HG03520 (cell line): ENCODE measurements around the gene IL12RB2.
A peak's percentile ranks its signal among the peaks of the same experiment; 100 is the strongest.
"Not testable (repeated sequence)": the region's sequence is repeated elsewhere in the genome, so short reads cannot be mapped to it uniquely, and the experiment has no call there.

Source experiments
- ATAC-seq: cut with Tn5 transposase; IDR thresholded peaks from one replicate; pipeline ENCODE4 v1.9.1; 2021; ENCODE audit warnings: mild to moderate bottlenecking, moderate library complexity; ENCODE audit not compliant: unreplicated experiment

Gene IL12RB2

DNA sequence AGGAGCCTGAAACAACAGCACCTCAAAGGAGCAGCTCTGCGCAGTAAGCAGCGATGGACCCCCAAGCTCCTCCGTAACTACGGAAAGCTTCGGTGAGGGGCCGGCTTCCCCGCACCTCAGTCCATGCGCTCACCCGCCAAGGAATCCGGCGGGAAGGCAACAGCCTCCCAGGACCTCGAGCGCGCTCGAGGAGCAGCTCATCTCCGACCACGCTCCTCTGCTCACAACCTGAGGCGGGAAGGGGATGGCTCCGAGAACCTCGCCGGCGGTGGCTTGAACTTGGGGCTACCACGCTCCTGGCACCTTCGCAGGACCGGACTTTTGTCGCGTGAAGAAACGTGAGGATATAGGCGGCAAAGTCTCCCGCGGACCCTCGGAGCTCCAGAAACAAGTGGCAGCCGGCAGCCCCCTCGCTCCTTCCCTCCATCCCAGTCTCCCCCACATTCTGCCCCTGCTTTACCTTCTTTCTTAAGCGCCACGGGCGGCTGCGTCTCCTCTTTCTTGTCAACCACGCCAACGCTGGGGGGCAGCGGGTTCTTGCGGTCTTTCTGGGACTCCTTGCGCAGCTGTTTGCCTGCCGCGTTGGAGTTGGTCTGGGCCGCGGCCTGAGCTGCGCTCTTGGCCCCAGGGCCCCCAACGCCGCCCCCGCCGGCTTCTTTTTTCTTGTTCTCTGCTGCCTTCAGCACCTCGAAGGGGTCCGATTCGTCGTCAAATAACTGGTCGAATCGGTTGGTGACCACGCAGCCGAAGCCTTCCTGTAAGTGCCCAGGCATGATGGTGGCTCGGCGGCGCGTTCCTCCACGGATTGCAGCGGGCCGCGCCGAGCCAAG, 122.1 kb downstream of the IL12RB2 start:
- peak; percentile 1 for ATAC-seq

DNA sequence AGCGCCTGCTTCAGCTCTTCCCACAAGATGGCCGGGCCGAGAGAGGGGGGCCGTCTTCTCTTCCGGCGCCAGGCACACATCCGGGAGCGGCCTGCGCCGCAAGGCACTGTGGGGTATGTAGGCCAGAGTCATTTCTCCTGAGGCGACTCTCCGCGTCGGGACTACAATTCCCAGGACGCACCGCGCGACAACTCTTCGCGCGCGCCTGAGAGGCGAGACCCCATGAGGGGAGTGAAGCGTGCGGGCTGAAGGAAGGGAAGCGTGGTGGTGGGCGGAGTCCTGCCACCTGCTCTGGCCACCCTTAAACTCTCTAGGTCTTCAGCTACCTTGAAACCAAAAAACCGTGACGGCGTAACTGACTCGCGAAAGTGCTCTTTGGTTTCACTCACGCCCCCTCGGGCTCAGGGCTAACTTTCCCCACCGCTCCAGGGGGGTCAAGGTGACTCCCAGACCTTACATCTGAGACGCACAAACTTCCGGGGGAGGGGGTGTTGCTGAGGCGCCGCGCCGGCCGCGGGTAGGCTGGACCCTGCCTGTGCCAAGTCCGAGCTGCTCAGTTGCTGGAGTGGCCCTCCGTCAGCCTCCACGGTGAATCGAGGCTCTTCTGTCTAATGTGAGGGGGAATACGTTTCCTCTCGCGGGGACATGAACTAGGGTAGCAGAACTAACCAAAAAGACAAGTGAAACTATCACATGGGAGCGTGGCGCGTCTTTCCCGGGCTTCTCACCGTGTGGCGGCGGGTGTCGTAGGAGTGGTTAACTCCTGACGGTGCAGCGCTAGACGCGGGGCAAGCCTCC, 122.9 kb downstream of the IL12RB2 start, which contains the start of gene SERBP1:
TSS of gene SERBP1 (minus strand) at position 45 of the 798 bp plus-strand sequence. CDS start 102 bp downstream, outside the sequence.
- ATAC-seq = peak; percentile 88

DNA sequence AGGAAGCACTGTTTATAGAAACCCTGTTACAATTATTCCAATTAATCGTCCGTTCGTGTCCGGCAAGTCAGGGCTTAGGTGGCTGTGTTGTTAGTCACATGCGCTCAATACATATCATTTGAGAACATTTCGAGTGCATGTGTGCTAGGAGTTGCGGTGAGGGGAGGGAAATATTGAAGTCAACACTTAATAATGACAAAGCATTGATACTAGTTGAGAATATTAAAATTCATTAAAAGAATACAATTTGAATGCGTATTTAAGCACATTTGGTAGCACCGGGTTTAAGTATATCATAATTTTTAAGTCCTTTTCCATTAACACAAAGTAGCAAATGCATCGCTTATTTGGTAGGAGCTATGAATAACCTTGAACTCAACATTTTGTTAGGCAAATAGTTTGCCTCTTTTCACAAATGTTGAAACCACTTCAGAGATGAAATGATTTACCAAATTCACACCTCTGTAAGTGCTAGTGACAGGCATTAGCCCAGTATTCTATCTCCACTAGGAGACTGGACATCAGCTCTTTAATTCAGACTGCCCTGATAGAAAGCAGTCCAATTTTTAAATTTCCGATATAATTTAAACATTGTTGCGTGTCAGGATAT, 123.6 kb downstream of the IL12RB2 start:
- ATAC-seq = no peak

DNA sequence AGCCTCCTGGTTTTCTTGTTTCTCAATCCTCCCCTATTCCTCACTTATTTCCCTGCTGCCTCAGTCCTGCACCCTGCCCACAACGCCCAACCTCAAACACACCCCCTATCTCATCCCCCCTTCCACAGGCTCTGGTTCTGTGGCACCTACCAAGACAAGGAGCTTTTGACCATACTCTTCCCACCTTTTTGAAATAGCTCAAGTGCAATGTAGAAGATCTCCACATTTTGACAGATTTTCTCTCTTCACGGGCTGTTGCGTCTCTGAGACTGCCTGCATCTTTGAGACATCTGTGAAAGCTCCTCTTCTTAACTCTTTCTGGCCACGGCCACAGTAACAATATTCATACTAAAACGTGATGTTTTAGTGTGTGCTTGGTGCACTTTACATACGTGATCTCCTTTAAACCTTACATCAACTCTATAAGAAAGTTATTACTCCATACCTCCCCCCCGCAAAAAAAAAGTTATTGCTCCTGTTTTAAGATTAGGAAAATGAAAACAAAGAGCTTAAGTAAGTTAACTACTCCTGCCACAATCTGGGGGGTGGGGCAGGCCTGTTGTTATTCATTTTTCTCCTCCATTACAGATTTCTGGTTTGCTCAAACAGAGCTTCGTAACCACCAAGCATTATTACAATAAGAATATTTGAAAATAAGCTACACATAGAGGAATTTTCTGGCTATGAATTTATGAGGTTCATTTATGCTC, 124.4 kb downstream of the IL12RB2 start:
- ATAC-seq = no peak

DNA sequence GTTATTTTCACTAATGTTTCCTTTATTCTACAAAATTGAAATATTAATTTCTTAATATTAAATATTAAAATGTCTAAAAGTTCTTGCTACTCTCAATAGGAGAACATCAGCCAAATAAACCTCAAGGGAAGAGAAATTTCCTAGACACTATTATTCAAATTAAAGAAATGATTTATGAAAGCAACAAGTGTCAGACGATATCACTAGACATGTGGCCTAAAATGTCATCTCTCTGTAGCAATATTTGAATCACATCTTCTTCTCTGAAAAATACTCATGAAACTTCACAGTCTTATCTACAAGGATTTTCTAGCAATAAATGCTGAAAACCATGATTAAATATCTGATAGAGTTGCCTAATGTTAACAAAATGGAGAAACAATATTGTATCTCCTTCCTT, 125.1 kb downstream of the IL12RB2 start:
- ATAC-seq = no peak

DNA sequence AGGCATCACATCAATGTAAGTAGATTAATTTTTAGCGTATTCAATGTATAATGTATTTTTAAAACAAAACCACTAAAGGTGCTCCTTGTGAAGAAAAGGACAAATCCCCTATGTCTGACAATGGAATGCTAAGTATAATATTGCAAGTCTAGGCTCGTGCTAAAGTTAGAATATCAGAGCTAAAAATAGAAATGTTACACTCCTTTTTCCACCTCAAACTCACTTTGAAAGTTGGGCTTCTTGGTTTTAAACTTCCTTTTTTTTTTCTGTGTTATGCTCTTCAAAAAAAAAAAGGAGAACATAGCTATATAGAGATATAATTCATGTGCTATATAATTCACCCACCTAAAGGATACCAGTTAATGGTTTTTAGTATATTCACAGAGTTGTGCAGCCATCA, 126.2 kb downstream of the IL12RB2 start:
- ATAC-seq = no peak

DNA sequence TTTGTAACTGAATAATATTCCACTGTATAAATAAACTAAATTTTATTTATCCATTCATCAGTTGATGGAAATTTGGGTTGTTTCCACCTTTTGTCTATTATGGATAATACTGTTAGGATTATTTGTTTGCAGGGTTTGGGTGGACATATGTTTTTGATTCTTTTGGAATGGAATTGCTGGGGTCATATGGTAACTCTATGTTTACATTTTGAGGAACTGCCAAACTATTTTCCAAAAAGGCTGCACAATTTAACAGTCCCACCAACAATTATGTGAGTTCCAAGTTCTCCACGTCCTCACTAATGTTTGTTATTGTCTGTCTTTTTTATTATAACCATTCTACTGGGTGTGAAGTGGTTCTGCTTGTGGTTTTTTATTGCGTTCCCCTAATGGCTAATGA, 126.8 kb downstream of the IL12RB2 start:
- no peak for ATAC-seq

DNA sequence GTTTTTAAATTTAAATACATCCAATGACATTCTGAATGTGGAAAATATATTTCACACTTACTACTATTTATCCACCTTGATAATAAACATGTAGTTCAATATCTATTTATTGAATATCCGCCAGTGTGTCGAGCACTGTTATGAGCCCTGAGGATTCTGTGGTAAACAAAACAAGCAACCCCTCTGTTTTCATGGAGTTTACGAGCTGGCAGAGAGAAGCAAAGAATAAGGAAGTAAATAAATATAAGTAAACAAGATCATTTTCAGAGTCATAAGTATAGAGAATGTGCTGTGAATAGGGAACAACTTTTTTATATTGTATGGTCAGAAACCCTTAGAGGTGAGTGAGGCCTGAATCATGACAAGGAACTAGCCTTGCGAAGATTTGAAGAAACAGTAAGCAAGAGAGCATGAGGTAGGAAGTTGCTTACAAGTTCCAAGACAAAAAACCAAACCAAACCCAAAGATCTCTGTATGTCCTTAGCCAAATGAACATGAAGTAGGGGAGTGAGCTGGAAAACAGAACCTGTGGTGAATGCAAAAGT, 128.9 kb downstream of the IL12RB2 start:
- no peak for ATAC-seq

DNA sequence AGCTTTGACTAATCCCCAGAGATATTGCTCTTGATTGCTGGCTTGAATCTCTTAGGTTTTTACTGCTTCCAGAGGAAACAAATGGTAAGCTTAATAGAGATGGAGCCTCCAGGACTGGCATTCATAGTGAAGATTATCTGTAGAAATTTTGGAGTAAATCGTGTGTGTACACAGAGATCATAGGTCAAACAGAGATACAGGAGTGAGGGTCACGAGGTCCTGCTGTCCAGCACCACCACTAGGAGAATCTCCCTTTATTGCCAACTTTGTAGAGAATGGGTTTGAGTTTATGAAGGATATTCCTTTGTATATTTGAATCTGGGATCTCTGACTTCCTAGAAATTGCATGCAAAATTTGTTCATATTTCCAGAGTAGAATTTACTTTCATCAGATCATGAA, 130.3 kb downstream of the IL12RB2 start:
- no peak for ATAC-seq

DNA sequence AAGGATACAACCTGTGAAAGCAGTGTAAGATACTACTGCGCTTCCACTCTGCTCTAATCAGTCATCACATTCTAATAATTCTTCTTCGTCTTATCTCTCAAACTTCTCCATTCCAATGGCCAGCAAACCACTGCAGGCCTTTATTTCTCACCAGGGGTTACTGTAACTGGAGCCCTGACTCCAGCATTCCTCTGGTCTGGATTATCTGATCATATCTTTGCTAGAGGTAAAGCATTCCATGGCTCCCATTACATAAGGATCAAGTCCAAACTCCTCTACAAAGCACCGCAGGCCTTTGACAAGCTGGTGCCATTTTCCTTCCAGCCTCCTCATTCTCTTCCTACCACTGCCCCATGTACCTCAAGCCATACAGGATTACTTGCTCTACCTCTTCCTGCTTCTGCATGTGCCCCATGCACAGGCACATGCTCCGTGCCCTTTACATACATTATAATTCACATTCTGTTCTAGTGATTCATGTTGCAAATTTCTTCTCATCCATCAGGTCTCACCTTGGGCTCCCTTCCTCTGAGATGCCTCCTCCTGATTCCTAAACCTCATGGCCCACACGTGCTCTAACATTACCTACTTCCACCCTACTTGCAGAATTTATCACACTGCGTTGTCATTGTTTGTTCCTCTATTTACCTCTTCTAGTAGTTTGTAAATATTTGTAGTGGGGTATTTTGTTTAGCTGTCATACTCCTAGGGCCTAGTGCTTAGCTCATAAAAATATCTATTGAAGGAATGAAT, 131.8 kb downstream of the IL12RB2 start:
- ATAC-seq = no peak

DNA sequence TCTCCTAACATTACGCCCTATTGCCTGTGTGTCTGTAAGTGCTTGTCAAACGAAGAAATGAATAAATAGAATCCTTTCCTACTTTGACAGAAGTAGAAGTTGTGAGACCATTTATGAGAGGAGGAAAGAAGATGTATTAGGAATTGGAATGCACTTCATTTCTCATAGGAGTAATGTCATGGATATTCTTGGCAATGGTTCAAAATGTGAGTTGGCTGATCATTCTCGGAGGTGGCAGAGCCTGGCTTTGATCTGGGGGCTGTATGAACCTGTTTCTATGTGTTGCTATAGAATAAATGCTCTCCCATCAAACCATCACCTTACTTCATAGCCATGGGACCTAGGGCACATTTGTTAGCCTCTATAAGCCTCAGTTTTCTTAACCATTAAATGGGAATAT, 132.7 kb downstream of the IL12RB2 start:
- ATAC-seq = no peak

DNA sequence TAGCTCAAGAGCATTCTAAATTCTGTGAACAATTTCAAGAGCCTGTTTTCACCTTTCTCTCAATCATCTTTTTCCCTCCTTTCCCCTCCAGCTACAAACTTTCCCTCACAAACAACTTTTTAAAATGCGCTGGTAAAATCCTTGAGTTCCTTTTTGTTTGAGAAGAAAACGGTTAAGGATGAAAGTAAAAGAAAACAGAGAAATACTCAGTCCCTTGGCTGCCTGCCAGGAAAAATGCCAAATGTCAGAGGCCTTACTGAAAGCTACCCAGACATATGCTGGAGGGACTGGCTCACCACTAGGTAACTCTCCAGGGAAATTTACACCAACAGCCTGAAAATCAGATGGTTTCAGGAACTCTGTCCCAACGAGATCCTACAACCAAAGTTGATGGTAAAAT, 133.5 kb downstream of the IL12RB2 start:
- ATAC-seq = no peak

DNA sequence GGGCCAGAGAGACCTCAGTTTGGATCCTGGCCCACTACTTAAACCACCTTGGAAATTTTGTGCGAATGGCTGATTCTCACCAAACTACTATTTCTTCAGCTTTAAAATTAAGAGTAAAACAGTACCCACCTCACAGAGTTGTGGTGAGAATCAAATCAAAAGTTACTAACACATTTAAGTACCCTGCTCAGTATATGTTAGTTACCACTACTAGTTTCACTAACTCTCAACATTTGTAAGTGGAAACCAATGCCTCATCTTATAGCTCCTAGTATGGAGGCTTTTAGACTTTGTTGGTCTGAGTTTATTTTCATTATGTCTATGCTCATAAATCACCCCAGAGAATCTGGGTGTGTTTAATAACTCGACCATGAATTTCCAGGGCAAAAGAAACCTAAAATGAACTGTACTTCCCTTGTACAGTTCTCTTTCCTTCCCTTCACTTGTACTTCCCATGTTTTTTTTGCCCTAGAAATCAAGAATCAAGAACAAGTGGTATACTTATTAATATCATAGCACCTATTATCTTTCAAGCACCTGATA, 134.1 kb downstream of the IL12RB2 start:
- no peak for ATAC-seq

DNA sequence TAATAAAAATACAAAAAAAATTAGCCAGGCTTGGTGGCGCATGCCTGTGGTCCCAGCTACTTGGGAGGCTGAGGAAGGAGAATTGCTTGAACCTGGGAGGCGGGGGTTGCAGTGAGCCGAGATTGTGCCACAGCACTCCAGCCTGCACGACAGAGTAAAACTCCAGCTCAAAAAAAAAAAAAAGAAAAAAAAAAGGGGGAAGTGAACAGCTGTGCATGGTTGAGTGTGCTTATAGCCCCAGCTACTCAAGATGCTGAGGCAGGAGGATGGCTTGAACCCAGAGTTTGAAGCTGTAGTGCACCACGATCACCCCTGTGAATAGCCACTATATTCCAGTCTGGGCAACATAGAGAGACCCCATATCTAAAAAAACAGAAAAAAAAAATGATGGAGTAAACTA, 138.3 kb downstream of the IL12RB2 start:
- not testable (repeated sequence) for ATAC-seq
